ENCODE measurements around the gene SIVA1.
"Not testable (repeated sequence)": the region's sequence is repeated elsewhere in the genome, so short reads cannot be mapped to it uniquely, and the experiment has no call there.

Gene SIVA1

GRCh38 chr14:104750753-104751057 is 2.2 kb upstream of the SIVA1 start:
- not testable (repeated sequence) for H3K9ac ChIP-seq (ENCODE audit: low read length); H3K27me3 ChIP-seq (ENCODE audit: control insufficient read depth, insufficient read depth, low read length); H3K36me3 ChIP-seq (ENCODE audit: control insufficient read depth, insufficient read depth, low read length); H3K4me3 ChIP-seq (ENCODE audit: low read length); H3K9me3 ChIP-seq (ENCODE audit: control insufficient read depth, low read length)
- peaks cover 57% of the 10 kb centered on the region for H3K4me1 ChIP-seq (ENCODE audit: control insufficient read depth, insufficient read depth, low read length)

GRCh38 chr14:104751539-104752422 is 1.2 kb upstream of the SIVA1 start:
- Histone ChIP-seq H3K27me3 (ENCODE audit: control insufficient read depth, insufficient read depth, low read length) (no peaks in the 10 kb centered on the region), H3K4me3 (ENCODE audit: low read length) (no peak overlapping the region), H3K36me3 (ENCODE audit: control insufficient read depth, insufficient read depth, low read length) (no peaks in the 10 kb centered on the region), H3K9ac (ENCODE audit: low read length) (peak overlapping the region; percentile 68), H3K4me1 (ENCODE audit: control insufficient read depth, insufficient read depth, low read length) (peaks cover 52% of the 10 kb centered on the region), H3K9me3 (ENCODE audit: control insufficient read depth, low read length) (no peaks in the 10 kb centered on the region)

- Histone ChIP-seq H3K9ac (ENCODE audit: low read length) (peak overlapping the region; percentile 68), H3K27me3 (ENCODE audit: control insufficient read depth, insufficient read depth, low read length) (no peaks in the 10 kb centered on the region), H3K36me3 (ENCODE audit: control insufficient read depth, insufficient read depth, low read length) (no peaks in the 10 kb centered on the region), H3K4me1 (ENCODE audit: control insufficient read depth, insufficient read depth, low read length) (peaks cover 47% of the 10 kb centered on the region), H3K9me3 (ENCODE audit: control insufficient read depth, low read length) (no peaks in the 10 kb centered on the region), H3K4me3 (ENCODE audit: low read length) (no peak overlapping the region)
Measured at GRCh38 chr14:104752423-104752734, 568 bp upstream of the SIVA1 start.

DNA sequence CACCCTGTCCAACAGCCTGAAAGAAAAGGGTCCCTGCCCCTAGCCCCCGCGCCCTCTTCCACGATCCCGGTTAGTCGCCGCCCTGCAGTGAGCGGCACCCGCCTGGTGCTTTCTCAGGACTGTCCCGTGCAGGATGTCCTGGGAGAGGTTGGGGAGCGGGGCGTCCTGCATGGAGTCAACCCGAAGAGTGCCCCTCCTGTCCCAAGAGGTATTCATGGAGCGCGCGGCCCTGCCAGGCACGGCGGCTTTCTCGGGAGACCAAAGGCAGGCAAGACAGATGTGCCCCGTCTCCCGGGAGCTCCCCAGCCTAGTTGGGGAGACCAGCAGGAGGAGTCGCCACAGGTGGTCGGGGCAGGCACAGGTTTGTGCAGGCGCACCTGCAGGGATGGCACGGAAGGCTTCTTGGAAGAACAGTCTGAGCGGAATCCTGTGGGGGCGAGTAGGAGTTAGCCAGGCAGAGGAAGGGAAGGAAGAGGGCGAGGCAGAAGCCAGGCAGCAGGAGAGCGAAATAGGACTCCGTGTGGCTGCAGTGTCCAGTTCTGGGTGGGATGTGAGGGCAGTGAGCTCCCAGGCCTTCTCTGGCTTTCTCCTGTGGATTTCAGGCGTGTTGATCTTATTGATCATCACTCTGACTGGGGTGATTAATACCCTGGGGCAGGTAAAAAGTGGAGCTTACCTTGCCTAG is 723 bp downstream of the SIVA1 start:
- no peaks in the 10 kb centered on the region for H3K27me3 ChIP-seq (ENCODE audit: control insufficient read depth, insufficient read depth, low read length)
- peak overlapping the region; percentile 81 for H3K9ac ChIP-seq (ENCODE audit: low read length)
- H3K4me1 ChIP-seq (ENCODE audit: control insufficient read depth, insufficient read depth, low read length) = peaks cover 34% of the 10 kb centered on the region
- H3K9me3 ChIP-seq (ENCODE audit: control insufficient read depth, low read length) = no peaks in the 10 kb centered on the region
- peaks cover 3% of the 10 kb centered on the region for H3K36me3 ChIP-seq (ENCODE audit: control insufficient read depth, insufficient read depth, low read length)
- peak overlapping the region; percentile 75 for H3K4me3 ChIP-seq (ENCODE audit: low read length)

GRCh38 chr14:104754213-104754851 is 1.4 kb downstream of the SIVA1 start:
- peaks cover 5% of the 10 kb centered on the region for H3K36me3 ChIP-seq (ENCODE audit: control insufficient read depth, insufficient read depth, low read length)
- peaks cover 28% of the 10 kb centered on the region for H3K4me1 ChIP-seq (ENCODE audit: control insufficient read depth, insufficient read depth, low read length)

DNA sequence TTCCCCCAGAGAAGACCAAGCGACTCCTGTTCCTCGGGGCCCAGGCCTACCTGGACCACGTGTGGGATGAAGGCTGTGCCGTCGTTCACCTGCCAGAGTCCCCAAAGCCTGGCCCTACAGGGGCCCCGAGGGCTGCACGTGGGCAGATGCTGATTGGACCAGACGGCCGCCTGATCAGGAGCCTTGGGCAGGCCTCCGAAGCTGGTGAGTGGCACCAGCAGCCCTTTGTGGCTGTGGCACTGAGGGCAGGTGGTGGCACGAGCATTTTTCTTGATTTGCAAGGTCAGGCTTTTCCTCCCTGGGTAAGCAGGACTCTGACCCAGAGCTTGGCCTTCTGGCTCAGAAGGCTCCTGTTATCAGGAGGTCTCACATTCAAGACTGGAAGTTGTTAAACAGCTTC is 2.7 kb downstream of the SIVA1 start:
- peaks cover 5% of the 10 kb centered on the region for H3K36me3 ChIP-seq (ENCODE audit: control insufficient read depth, insufficient read depth, low read length)
- H3K4me1 ChIP-seq (ENCODE audit: control insufficient read depth, insufficient read depth, low read length) = peaks cover 23% of the 10 kb centered on the region
- H3K4me3 ChIP-seq (ENCODE audit: low read length) = no peak overlapping the region
- H3K27me3 ChIP-seq (ENCODE audit: control insufficient read depth, insufficient read depth, low read length) = no peaks in the 10 kb centered on the region
- H3K9me3 ChIP-seq (ENCODE audit: control insufficient read depth, low read length) = no peaks in the 10 kb centered on the region
- H3K9ac ChIP-seq (ENCODE audit: low read length) = no peak overlapping the region

More at GRCh38 chr14:104754213-104754851, 1.4 kb downstream of the SIVA1 start:
- H3K9me3 ChIP-seq (ENCODE audit: control insufficient read depth, low read length) = no peaks in the 10 kb centered on the region
- peak overlapping the region; percentile 75 for H3K4me3 ChIP-seq (ENCODE audit: low read length)
- peak overlapping the region; percentile 81 for H3K9ac ChIP-seq (ENCODE audit: low read length)
- H3K27me3 ChIP-seq (ENCODE audit: control insufficient read depth, insufficient read depth, low read length) = no peaks in the 10 kb centered on the region

- Histone ChIP-seq H3K36me3 (ENCODE audit: control insufficient read depth, insufficient read depth, low read length) (peaks cover 5% of the 10 kb centered on the region), H3K9me3 (ENCODE audit: control insufficient read depth, low read length) (no peaks in the 10 kb centered on the region), H3K9ac (ENCODE audit: low read length) (no peak overlapping the region), H3K4me3 (ENCODE audit: low read length) (no peak overlapping the region), H3K27me3 (ENCODE audit: control insufficient read depth, insufficient read depth, low read length) (no peaks in the 10 kb centered on the region), H3K4me1 (ENCODE audit: control insufficient read depth, insufficient read depth, low read length) (peaks cover 23% of the 10 kb centered on the region)
Measured at GRCh38 chr14:104756477-104757237, 3.7 kb downstream of the SIVA1 start.

GRCh38 chr14:104757238-104757585 is 4.3 kb downstream of the SIVA1 start:
- no peaks in the 10 kb centered on the region for H3K9me3 ChIP-seq (ENCODE audit: control insufficient read depth, low read length)
- peaks cover 5% of the 10 kb centered on the region for H3K36me3 ChIP-seq (ENCODE audit: control insufficient read depth, insufficient read depth, low read length)

GRCh38 chr14:104757681-104758392 is 4.9 kb downstream of the SIVA1 start:
- Histone ChIP-seq H3K9ac (ENCODE audit: low read length) (no peak overlapping the region), H3K4me1 (ENCODE audit: control insufficient read depth, insufficient read depth, low read length) (peaks cover 19% of the 10 kb centered on the region), H3K9me3 (ENCODE audit: control insufficient read depth, low read length) (no peaks in the 10 kb centered on the region), H3K27me3 (ENCODE audit: control insufficient read depth, insufficient read depth, low read length) (no peaks in the 10 kb centered on the region), H3K36me3 (ENCODE audit: control insufficient read depth, insufficient read depth, low read length) (peaks cover 5% of the 10 kb centered on the region), H3K4me3 (ENCODE audit: low read length) (no peak overlapping the region)

More at GRCh38 chr14:104757238-104757585, 4.3 kb downstream of the SIVA1 start:
- H3K9ac ChIP-seq (ENCODE audit: low read length) = no peak overlapping the region
- H3K4me3 ChIP-seq (ENCODE audit: low read length) = no peak overlapping the region
- no peaks in the 10 kb centered on the region for H3K27me3 ChIP-seq (ENCODE audit: control insufficient read depth, insufficient read depth, low read length)
- H3K4me1 ChIP-seq (ENCODE audit: control insufficient read depth, insufficient read depth, low read length) = peaks cover 20% of the 10 kb centered on the region

- Histone ChIP-seq H3K4me1 (ENCODE audit: control insufficient read depth, insufficient read depth, low read length) (peaks cover 10% of the 10 kb centered on the region), H3K9me3 (ENCODE audit: control insufficient read depth, low read length) (no peaks in the 10 kb centered on the region), H3K9ac (ENCODE audit: low read length) (no peak overlapping the region), H3K27me3 (ENCODE audit: control insufficient read depth, insufficient read depth, low read length) (no peaks in the 10 kb centered on the region), H3K4me3 (ENCODE audit: low read length) (no peak overlapping the region), H3K36me3 (ENCODE audit: control insufficient read depth, insufficient read depth, low read length) (peaks cover 5% of the 10 kb centered on the region)
Measured at GRCh38 chr14:104758981-104759969, 6.3 kb downstream of the SIVA1 start.
